ENCODE data around the gene RDH5. TPM values are rescaled to one million over a fixed set of nuclear protein-coding genes. Genes with fewer than 3 reads are reported as not detected.
A peak's percentile ranks its signal among the peaks of the same experiment; 100 is the strongest.

The RDH5 gene, protein sequence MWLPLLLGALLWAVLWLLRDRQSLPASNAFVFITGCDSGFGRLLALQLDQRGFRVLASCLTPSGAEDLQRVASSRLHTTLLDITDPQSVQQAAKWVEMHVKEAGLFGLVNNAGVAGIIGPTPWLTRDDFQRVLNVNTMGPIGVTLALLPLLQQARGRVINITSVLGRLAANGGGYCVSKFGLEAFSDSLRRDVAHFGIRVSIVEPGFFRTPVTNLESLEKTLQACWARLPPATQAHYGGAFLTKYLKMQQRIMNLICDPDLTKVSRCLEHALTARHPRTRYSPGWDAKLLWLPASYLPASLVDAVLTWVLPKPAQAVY
- 10 to 100 TPM; 28.0 to 54.6 (median 38.4) TPM for total RNA-seq

DNA sequence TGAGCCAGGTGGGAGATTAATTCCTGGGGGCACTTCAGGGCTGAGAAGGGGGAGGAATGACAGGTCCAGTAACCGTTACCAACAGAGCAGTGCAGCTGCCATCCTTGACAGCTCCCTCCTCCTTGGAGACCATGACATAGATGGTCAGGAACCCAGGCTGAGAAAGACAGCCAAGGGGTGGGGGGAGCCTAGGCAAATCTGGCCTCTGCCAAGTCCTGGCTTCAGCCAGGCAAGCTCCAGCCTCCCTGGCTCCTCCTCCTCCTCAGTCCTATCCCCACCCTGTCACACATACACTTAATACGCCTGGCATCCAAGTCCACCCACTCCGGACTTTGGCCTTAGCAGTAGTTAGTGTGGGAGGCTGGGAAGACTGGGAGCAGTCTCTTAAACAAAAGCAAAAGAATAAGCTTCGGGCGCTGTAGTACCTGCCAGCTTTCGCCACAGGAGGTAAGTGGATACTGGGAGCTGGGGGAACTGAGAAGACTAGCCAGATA is at the start of gene RDH5:
RDH5 (plus strand) TSS at position 323 of the 494 bp plus-strand sequence. CDS start 792 bp downstream, outside the sequence.
- Histone ChIP-seq H3K9me3 (no peaks in the 10 kb centered on the region), H3K4me1 (peaks cover 0 to 88% (median 71%) of the 10 kb centered on the region in 4 donors), H3K27me3 (no peaks in the 10 kb centered on the region), H3K27ac (peak within 1 kb of the TSS; percentile 64 to 94 (median 91)), H3K36me3 (peaks cover 0 to 28% (median under 1%) of the 10 kb centered on the region in 3 donors), H3K4me3 (peak within 1 kb of the TSS in 1 of 4 donors; percentile 22)
- no peak for DNase-seq (ENCODE audit: low spot score in 2 of 2)
- WGBS, 2 donors: 24 to 31% methylated on average over 6 of the region's 6 CpGs
- TF ChIP-seq, protein P1, sequence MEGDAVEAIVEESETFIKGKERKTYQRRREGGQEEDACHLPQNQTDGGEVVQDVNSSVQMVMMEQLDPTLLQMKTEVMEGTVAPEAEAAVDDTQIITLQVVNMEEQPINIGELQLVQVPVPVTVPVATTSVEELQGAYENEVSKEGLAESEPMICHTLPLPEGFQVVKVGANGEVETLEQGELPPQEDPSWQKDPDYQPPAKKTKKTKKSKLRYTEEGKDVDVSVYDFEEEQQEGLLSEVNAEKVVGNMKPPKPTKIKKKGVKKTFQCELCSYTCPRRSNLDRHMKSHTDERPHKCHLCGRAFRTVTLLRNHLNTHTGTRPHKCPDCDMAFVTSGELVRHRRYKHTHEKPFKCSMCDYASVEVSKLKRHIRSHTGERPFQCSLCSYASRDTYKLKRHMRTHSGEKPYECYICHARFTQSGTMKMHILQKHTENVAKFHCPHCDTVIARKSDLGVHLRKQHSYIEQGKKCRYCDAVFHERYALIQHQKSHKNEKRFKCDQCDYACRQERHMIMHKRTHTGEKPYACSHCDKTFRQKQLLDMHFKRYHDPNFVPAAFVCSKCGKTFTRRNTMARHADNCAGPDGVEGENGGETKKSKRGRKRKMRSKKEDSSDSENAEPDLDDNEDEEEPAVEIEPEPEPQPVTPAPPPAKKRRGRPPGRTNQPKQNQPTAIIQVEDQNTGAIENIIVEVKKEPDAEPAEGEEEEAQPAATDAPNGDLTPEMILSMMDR (IDR thresholded peaks at IDR 0.05): no peak
- peak in 1 of 2 donors; percentile 15 for TF ChIP-seq POLR2A (IDR thresholded peaks at IDR 0.05)
- peak in 1 of 2 donors; percentile 57 for TF ChIP-seq EP300 (IDR thresholded peaks at IDR 0.05)

DNA sequence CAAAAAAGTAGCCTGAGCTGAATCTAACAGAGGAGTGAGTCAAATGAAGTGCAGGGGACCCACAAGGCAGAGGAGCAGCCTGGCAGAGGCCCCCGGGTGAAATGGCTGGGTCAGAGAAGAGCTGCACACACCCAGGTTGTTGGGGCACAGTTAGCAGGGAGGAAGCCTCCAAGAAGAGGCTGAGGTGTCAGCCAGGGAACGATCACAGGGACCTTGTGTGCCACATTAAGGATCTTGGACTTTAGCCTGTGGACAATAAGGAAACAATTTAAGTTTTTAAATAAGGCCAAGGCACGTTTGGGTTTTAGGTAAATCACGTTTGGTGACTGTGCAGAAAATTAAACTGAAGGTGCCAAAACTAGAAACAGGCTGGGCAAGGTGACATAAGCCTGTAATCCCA is 48.4 kb upstream of the RDH5 start:
- no peaks in the 10 kb centered on the region for H3K27me3 ChIP-seq
- 62 to 63% methylated on average over 4 of the region's 4 CpGs for WGBS, 2 donors
- H3K4me3 ChIP-seq: no peak overlapping the region
- H3K36me3 ChIP-seq: no peaks in the 10 kb centered on the region
- H3K4me1 ChIP-seq: peaks cover 0 to 5% (median 0%) of the 10 kb centered on the region in 4 donors
- no peaks in the 10 kb centered on the region for H3K9me3 ChIP-seq
- no peak for DNase-seq (ENCODE audit: low spot score in 2 of 2)
- no peak overlapping the region for H3K27ac ChIP-seq
- no peak for TF ChIP-seq POLR2A (IDR thresholded peaks at IDR 0.05)
- TF ChIP-seq EP300 (IDR thresholded peaks at IDR 0.05): no peak
- TF ChIP-seq, protein P1 (IDR thresholded peaks at IDR 0.05): no peak

DNA sequence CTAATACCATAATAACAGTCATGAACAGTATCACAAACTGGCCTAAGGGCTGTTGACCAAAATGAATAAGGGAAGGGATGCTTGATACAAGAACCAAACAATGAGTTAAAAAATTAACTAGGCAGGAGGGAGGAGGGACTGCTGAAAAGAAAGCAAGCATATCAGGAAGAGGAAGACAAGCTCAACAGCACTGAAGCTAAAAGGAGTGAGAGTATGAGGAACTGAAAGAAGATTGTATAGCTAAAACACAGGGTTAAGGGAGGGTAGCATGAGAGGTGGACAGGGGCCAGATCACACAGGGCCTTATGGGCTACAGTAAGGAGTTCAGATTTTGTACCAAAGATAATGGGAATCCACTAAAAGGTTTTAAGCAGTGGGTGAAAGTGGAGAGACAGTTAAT is 46.6 kb upstream of the RDH5 start:
- TF ChIP-seq, protein P1 (IDR thresholded peaks at IDR 0.05): no peak
- TF ChIP-seq EP300 (IDR thresholded peaks at IDR 0.05): peak in 1 of 2 donors; percentile 50
- Histone ChIP-seq H3K4me3 (no peak overlapping the region), H3K4me1 (peaks cover 0 to 5% (median 0%) of the 10 kb centered on the region in 4 donors), H3K9me3 (no peaks in the 10 kb centered on the region), H3K36me3 (no peaks in the 10 kb centered on the region), H3K27me3 (no peaks in the 10 kb centered on the region), H3K27ac (no peak overlapping the region)
- DNase-seq (ENCODE audit: low spot score in 2 of 2): no peak

DNA sequence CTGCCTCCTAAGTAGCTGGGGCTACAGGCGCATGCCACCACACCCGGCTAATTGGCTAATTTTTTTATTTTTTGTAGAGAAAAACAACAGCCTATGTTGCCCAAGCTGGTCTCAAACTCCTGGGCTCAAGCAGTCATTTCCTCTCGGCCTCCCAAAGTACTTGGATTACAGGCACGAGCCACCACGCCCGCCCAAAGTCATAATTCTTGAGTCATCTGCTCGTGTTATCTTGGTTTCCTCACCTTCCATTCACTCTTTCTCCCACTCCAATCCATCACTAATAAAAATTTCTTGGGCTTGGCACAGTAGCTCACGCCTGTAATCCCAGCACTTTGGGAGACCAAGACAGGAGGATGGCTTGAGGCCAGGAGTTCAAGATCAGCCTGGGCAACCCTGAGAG is 44.5 kb upstream of the RDH5 start:
- Histone ChIP-seq H3K36me3 (no peaks in the 10 kb centered on the region), H3K9me3 (no peaks in the 10 kb centered on the region), H3K4me3 (no peak overlapping the region), H3K4me1 (peaks cover 0 to 7% (median 0%) of the 10 kb centered on the region in 4 donors), H3K27ac (no peak overlapping the region), H3K27me3 (no peaks in the 10 kb centered on the region)
- DNase-seq (ENCODE audit: low spot score in 2 of 2): no peak
- TF ChIP-seq EP300 (IDR thresholded peaks at IDR 0.05) (no peak), POLR2A (IDR thresholded peaks at IDR 0.05) (no peak)
- TF ChIP-seq, protein P1 (IDR thresholded peaks at IDR 0.05): no peak
- WGBS, 2 donors: 82 to 84% methylated on average over 8 of the region's 8 CpGs

DNA sequence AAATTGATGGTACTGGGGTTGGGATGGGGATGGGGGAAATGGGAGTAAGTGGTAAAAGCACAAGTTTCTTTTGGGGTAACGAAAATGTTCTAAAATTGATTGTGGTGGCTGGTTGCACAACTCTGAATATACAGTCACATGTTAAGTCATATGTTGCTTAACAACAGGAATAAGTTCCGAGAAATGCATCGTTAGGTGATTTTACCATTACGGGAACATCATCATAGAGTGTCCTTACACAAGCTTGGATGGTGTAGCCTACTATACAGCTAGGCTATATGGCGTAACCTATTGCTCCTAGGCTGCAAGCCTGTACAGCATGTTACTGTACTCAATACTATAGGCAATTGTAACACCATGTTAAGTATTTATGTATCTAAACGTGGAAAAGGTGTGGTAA is 43.5 kb upstream of the RDH5 start:
- WGBS, 2 donors: 50 to 82% methylated on average over 6 of the region's 6 CpGs
- no peaks in the 10 kb centered on the region for H3K27me3 ChIP-seq
- no peaks in the 10 kb centered on the region for H3K36me3 ChIP-seq
- H3K4me1 ChIP-seq: peaks cover 0 to 14% (median 7%) of the 10 kb centered on the region in 4 donors
- H3K27ac ChIP-seq: no peak overlapping the region
- H3K4me3 ChIP-seq: no peak overlapping the region
- peak in 1 of 2 donors; percentile 18 for DNase-seq (ENCODE audit: low spot score in 2 of 2)
- TF ChIP-seq EP300 (IDR thresholded peaks at IDR 0.05) (peak; percentile 52 to 73), POLR2A (IDR thresholded peaks at IDR 0.05) (no peak)
- H3K9me3 ChIP-seq: no peaks in the 10 kb centered on the region
